SHP77 treated with DMSO at 0.1 percent for 48 hours (cell line): Measurements from ENCODE around the gene ZNF804B.

ENCODE experiments used
- DNase-seq: peaks from one replicate; lab custom pipeline; 2025; lab: John Stamatoyannopoulos, UW

ZNF804B gene

GRCh38 chr7:88759230-88760135 lies at the start of gene ZNF804B:
TSS of gene ZNF804B (plus strand) at chr7:88759700. CDS start at chr7:88759977, 277 bp downstream.
- DNase-seq, result no peak

GRCh38 chr7:88735920-88736319 lies 23.6 kb upstream of the ZNF804B start:
- no peak for DNase-seq

GRCh38 chr7:88737632-88738031 lies 21.9 kb upstream of the ZNF804B start:
- DNase-seq, result no peak

- no peak for DNase-seq
Measured at GRCh38 chr7:88746126-88746525, 13.4 kb upstream of the ZNF804B start.

- DNase-seq, result no peak
Measured at GRCh38 chr7:88756802-88757201, 2.7 kb upstream of the ZNF804B start.

- no peak for DNase-seq
Measured at GRCh38 chr7:88757371-88757770, 2.1 kb upstream of the ZNF804B start.

- no peak for DNase-seq
Measured at GRCh38 chr7:88758381-88759229, 895 bp upstream of the ZNF804B start.

- DNase-seq, result no peak
Measured at GRCh38 chr7:88760136-88760515, 626 bp downstream of the ZNF804B start.

- DNase-seq, result no peak
Measured at GRCh38 chr7:88761779-88762178, 2.3 kb downstream of the ZNF804B start.

GRCh38 chr7:88771417-88771816 lies 11.9 kb downstream of the ZNF804B start:
- DNase-seq, result no peak

- DNase-seq, result peak; percentile 3
Measured at GRCh38 chr7:88772776-88773175, 13.3 kb downstream of the ZNF804B start.

- DNase-seq, result no peak
Measured at GRCh38 chr7:88775838-88776237, 16.3 kb downstream of the ZNF804B start.

- no peak for DNase-seq
Measured at GRCh38 chr7:88787777-88788176, 28.3 kb downstream of the ZNF804B start.

- DNase-seq, result no peak
Measured at GRCh38 chr7:88789480-88790064, 30.1 kb downstream of the ZNF804B start.

- no peak for DNase-seq
Measured at GRCh38 chr7:88791891-88792290, 32.4 kb downstream of the ZNF804B start.

GRCh38 chr7:88792361-88792760 lies 32.9 kb downstream of the ZNF804B start:
- no peak for DNase-seq

- peak; percentile 17 for DNase-seq
Measured at GRCh38 chr7:88795553-88795952, 36.1 kb downstream of the ZNF804B start, which contains the start of gene TEX47. TSS of gene TEX47 (minus strand) at chr7:88795737. CDS start at chr7:88794942, 795 bp downstream.

GRCh38 chr7:88801046-88801445 lies 41.5 kb downstream of the ZNF804B start:
- no peak for DNase-seq

GRCh38 chr7:88806280-88807037 lies 47.0 kb downstream of the ZNF804B start:
- no peak for DNase-seq

- no peak for DNase-seq
Measured at GRCh38 chr7:88818552-88818951, 59.1 kb downstream of the ZNF804B start.

- DNase-seq, result no peak
Measured at GRCh38 chr7:88826222-88826621, 66.7 kb downstream of the ZNF804B start.
